ENCODE data around the gene HBG1.

Gene HBG1

GRCh38 chr11:5288108-5288905 lies 38.6 kb upstream of the HBG1 start:
- H3K27me3 ChIP-seq (replicated peaks; ENCODE audit: control insufficient read depth, insufficient read depth, low read length, poor library complexity, severe bottlenecking) = no peaks in the 10 kb centered on the region
- no peaks in the 10 kb centered on the region for H3K36me3 ChIP-seq (ENCODE audit: control insufficient read depth, insufficient read depth, low read length)
- no peak for DNase-seq
- H3K4me3 ChIP-seq (ENCODE audit: insufficient read depth, low read depth, low read length, poor library complexity, severe bottlenecking) = no peak overlapping the region
- no peaks in the 10 kb centered on the region for H3K9me3 ChIP-seq (ENCODE audit: control insufficient read depth, low read length)
- H3K27ac ChIP-seq (ENCODE audit: insufficient read depth, low read length, poor library complexity, severe bottlenecking) = no peak overlapping the region
- H3K4me1 ChIP-seq (ENCODE audit: control insufficient read depth, insufficient read depth, low read length, poor library complexity, severe bottlenecking) = no peaks in the 10 kb centered on the region

GRCh38 chr11:5286901-5287300 lies 37.2 kb upstream of the HBG1 start:
- H3K4me1 ChIP-seq (ENCODE audit: control insufficient read depth, insufficient read depth, low read length, poor library complexity, severe bottlenecking) = no peaks in the 10 kb centered on the region
- H3K36me3 ChIP-seq (ENCODE audit: control insufficient read depth, insufficient read depth, low read length) = no peaks in the 10 kb centered on the region
- no peak for DNase-seq
- no peaks in the 10 kb centered on the region for H3K27me3 ChIP-seq (replicated peaks; ENCODE audit: control insufficient read depth, insufficient read depth, low read length, poor library complexity, severe bottlenecking)
- H3K9me3 ChIP-seq (ENCODE audit: control insufficient read depth, low read length) = no peaks in the 10 kb centered on the region
- H3K27ac ChIP-seq (ENCODE audit: insufficient read depth, low read length, poor library complexity, severe bottlenecking) = no peak overlapping the region
- H3K4me3 ChIP-seq (ENCODE audit: insufficient read depth, low read depth, low read length, poor library complexity, severe bottlenecking) = no peak overlapping the region

GRCh38 chr11:5286351-5286750 lies 36.7 kb upstream of the HBG1 start:
- Histone ChIP-seq H3K36me3 (ENCODE audit: control insufficient read depth, insufficient read depth, low read length) (no peaks in the 10 kb centered on the region), H3K27me3 (replicated peaks; ENCODE audit: control insufficient read depth, insufficient read depth, low read length, poor library complexity, severe bottlenecking) (no peaks in the 10 kb centered on the region), H3K27ac (ENCODE audit: insufficient read depth, low read length, poor library complexity, severe bottlenecking) (no peak overlapping the region), H3K9me3 (ENCODE audit: control insufficient read depth, low read length) (no peaks in the 10 kb centered on the region), H3K4me3 (ENCODE audit: insufficient read depth, low read depth, low read length, poor library complexity, severe bottlenecking) (no peak overlapping the region), H3K4me1 (ENCODE audit: control insufficient read depth, insufficient read depth, low read length, poor library complexity, severe bottlenecking) (no peaks in the 10 kb centered on the region)
- no peak for DNase-seq

- Histone ChIP-seq H3K36me3 (ENCODE audit: control insufficient read depth, insufficient read depth, low read length) (no peaks in the 10 kb centered on the region), H3K9me3 (ENCODE audit: control insufficient read depth, low read length) (no peaks in the 10 kb centered on the region), H3K27ac (ENCODE audit: insufficient read depth, low read length, poor library complexity, severe bottlenecking) (no peak overlapping the region), H3K4me3 (ENCODE audit: insufficient read depth, low read depth, low read length, poor library complexity, severe bottlenecking) (no peak overlapping the region), H3K27me3 (replicated peaks; ENCODE audit: control insufficient read depth, insufficient read depth, low read length, poor library complexity, severe bottlenecking) (no peaks in the 10 kb centered on the region), H3K4me1 (ENCODE audit: control insufficient read depth, insufficient read depth, low read length, poor library complexity, severe bottlenecking) (no peaks in the 10 kb centered on the region)
- DNase-seq = no peak
Observed at GRCh38 chr11:5285703-5286340, 36.2 kb upstream of the HBG1 start.

- no peak for DNase-seq
- H3K4me3 ChIP-seq (ENCODE audit: insufficient read depth, low read depth, low read length, poor library complexity, severe bottlenecking) = no peak overlapping the region
- no peaks in the 10 kb centered on the region for H3K27me3 ChIP-seq (replicated peaks; ENCODE audit: control insufficient read depth, insufficient read depth, low read length, poor library complexity, severe bottlenecking)
- no peak overlapping the region for H3K27ac ChIP-seq (ENCODE audit: insufficient read depth, low read length, poor library complexity, severe bottlenecking)
- H3K36me3 ChIP-seq (ENCODE audit: control insufficient read depth, insufficient read depth, low read length) = no peaks in the 10 kb centered on the region
- no peaks in the 10 kb centered on the region for H3K9me3 ChIP-seq (ENCODE audit: control insufficient read depth, low read length)
- no peaks in the 10 kb centered on the region for H3K4me1 ChIP-seq (ENCODE audit: control insufficient read depth, insufficient read depth, low read length, poor library complexity, severe bottlenecking)
Observed at GRCh38 chr11:5284637-5285036, 35.0 kb upstream of the HBG1 start.

GRCh38 chr11:5283882-5284281 lies 34.2 kb upstream of the HBG1 start:
- Histone ChIP-seq H3K27ac (ENCODE audit: insufficient read depth, low read length, poor library complexity, severe bottlenecking) (no peak overlapping the region), H3K4me3 (ENCODE audit: insufficient read depth, low read depth, low read length, poor library complexity, severe bottlenecking) (no peak overlapping the region), H3K4me1 (ENCODE audit: control insufficient read depth, insufficient read depth, low read length, poor library complexity, severe bottlenecking) (no peaks in the 10 kb centered on the region), H3K9me3 (ENCODE audit: control insufficient read depth, low read length) (no peaks in the 10 kb centered on the region), H3K36me3 (ENCODE audit: control insufficient read depth, insufficient read depth, low read length) (no peaks in the 10 kb centered on the region), H3K27me3 (replicated peaks; ENCODE audit: control insufficient read depth, insufficient read depth, low read length, poor library complexity, severe bottlenecking) (no peaks in the 10 kb centered on the region)
- no peak for DNase-seq

GRCh38 chr11:5283086-5283485 lies 33.4 kb upstream of the HBG1 start:
- no peaks in the 10 kb centered on the region for H3K9me3 ChIP-seq (ENCODE audit: control insufficient read depth, low read length)
- H3K4me3 ChIP-seq (ENCODE audit: insufficient read depth, low read depth, low read length, poor library complexity, severe bottlenecking) = no peak overlapping the region
- no peak for DNase-seq
- no peaks in the 10 kb centered on the region for H3K36me3 ChIP-seq (ENCODE audit: control insufficient read depth, insufficient read depth, low read length)
- H3K27ac ChIP-seq (ENCODE audit: insufficient read depth, low read length, poor library complexity, severe bottlenecking) = no peak overlapping the region
- no peaks in the 10 kb centered on the region for H3K27me3 ChIP-seq (replicated peaks; ENCODE audit: control insufficient read depth, insufficient read depth, low read length, poor library complexity, severe bottlenecking)
- H3K4me1 ChIP-seq (ENCODE audit: control insufficient read depth, insufficient read depth, low read length, poor library complexity, severe bottlenecking) = no peaks in the 10 kb centered on the region

GRCh38 chr11:5282628-5283027 lies 33.0 kb upstream of the HBG1 start:
- H3K27ac ChIP-seq (ENCODE audit: insufficient read depth, low read length, poor library complexity, severe bottlenecking) = no peak overlapping the region
- H3K36me3 ChIP-seq (ENCODE audit: control insufficient read depth, insufficient read depth, low read length) = no peaks in the 10 kb centered on the region
- H3K4me3 ChIP-seq (ENCODE audit: insufficient read depth, low read depth, low read length, poor library complexity, severe bottlenecking) = no peak overlapping the region
- no peak for DNase-seq
- no peaks in the 10 kb centered on the region for H3K27me3 ChIP-seq (replicated peaks; ENCODE audit: control insufficient read depth, insufficient read depth, low read length, poor library complexity, severe bottlenecking)
- H3K4me1 ChIP-seq (ENCODE audit: control insufficient read depth, insufficient read depth, low read length, poor library complexity, severe bottlenecking) = no peaks in the 10 kb centered on the region
- H3K9me3 ChIP-seq (ENCODE audit: control insufficient read depth, low read length) = no peaks in the 10 kb centered on the region

GRCh38 chr11:5281596-5281995 lies 31.9 kb upstream of the HBG1 start:
- Histone ChIP-seq H3K27ac (ENCODE audit: insufficient read depth, low read length, poor library complexity, severe bottlenecking) (no peak overlapping the region), H3K36me3 (ENCODE audit: control insufficient read depth, insufficient read depth, low read length) (no peaks in the 10 kb centered on the region), H3K4me1 (ENCODE audit: control insufficient read depth, insufficient read depth, low read length, poor library complexity, severe bottlenecking) (no peaks in the 10 kb centered on the region), H3K9me3 (ENCODE audit: control insufficient read depth, low read length) (no peaks in the 10 kb centered on the region), H3K4me3 (ENCODE audit: insufficient read depth, low read depth, low read length, poor library complexity, severe bottlenecking) (no peak overlapping the region), H3K27me3 (replicated peaks; ENCODE audit: control insufficient read depth, insufficient read depth, low read length, poor library complexity, severe bottlenecking) (no peaks in the 10 kb centered on the region)
- DNase-seq = no peak

- no peak for DNase-seq
- H3K27me3 ChIP-seq (replicated peaks; ENCODE audit: control insufficient read depth, insufficient read depth, low read length, poor library complexity, severe bottlenecking) = no peaks in the 10 kb centered on the region
- H3K27ac ChIP-seq (ENCODE audit: insufficient read depth, low read length, poor library complexity, severe bottlenecking) = no peak overlapping the region
- no peaks in the 10 kb centered on the region for H3K9me3 ChIP-seq (ENCODE audit: control insufficient read depth, low read length)
- no peaks in the 10 kb centered on the region for H3K36me3 ChIP-seq (ENCODE audit: control insufficient read depth, insufficient read depth, low read length)
- H3K4me1 ChIP-seq (ENCODE audit: control insufficient read depth, insufficient read depth, low read length, poor library complexity, severe bottlenecking) = no peaks in the 10 kb centered on the region
- no peak overlapping the region for H3K4me3 ChIP-seq (ENCODE audit: insufficient read depth, low read depth, low read length, poor library complexity, severe bottlenecking)
Observed at GRCh38 chr11:5280582-5281102, 31.0 kb upstream of the HBG1 start.

Data from effector memory CD4-positive, alpha-beta T cell (primary cell).